GM19351 (cell line): ENCODE data around the gene ZNF567.
"Not testable (repeated sequence)": the region's sequence is repeated elsewhere in the genome, so short reads cannot be mapped to it uniquely, and the experiment has no call there.

ENCODE experiments used
- ATAC-seq: cut with Tn5 transposase; IDR thresholded peaks from one replicate; pipeline ENCODE4 v1.9.1; 2021; ENCODE audit warnings: mild to moderate bottlenecking, moderate library complexity; ENCODE audit not compliant: unreplicated experiment

Gene ZNF567

GRCh38 chr19:36687214-36688056, at the start of gene ZNF567:
TSS of gene ZNF567 (plus strand) at chr19:36687612. CDS start at chr19:36694868, 7,256 bp downstream.
- ATAC-seq: peak; percentile 89

- ATAC-seq: no peak
Observed at GRCh38 chr19:36638862-36639510, 48.4 kb upstream of the ZNF567 start.

GRCh38 chr19:36646746-36647145, 40.7 kb upstream of the ZNF567 start:
- ATAC-seq: no peak

GRCh38 chr19:36652958-36653357, 34.5 kb upstream of the ZNF567 start:
- no peak for ATAC-seq

GRCh38 chr19:36665832-36666231, 21.6 kb upstream of the ZNF567 start:
- ATAC-seq: no peak

- no peak for ATAC-seq
Observed at GRCh38 chr19:36668646-36669045, 18.8 kb upstream of the ZNF567 start.

GRCh38 chr19:36672368-36672767, 15.0 kb upstream of the ZNF567 start:
- ATAC-seq: no peak

GRCh38 chr19:36674201-36674600, 13.2 kb upstream of the ZNF567 start:
- ATAC-seq: no peak

- ATAC-seq: no peak
Observed at GRCh38 chr19:36679455-36679854, 8.0 kb upstream of the ZNF567 start.

GRCh38 chr19:36685835-36686234, 1.6 kb upstream of the ZNF567 start:
- no peak for ATAC-seq

- ATAC-seq: no peak
Observed at GRCh38 chr19:36686365-36687213, 823 bp upstream of the ZNF567 start.

GRCh38 chr19:36688058-36688457, 646 bp downstream of the ZNF567 start:
- ATAC-seq: no peak

- no peak for ATAC-seq
Observed at GRCh38 chr19:36707134-36707533, 19.7 kb downstream of the ZNF567 start.

GRCh38 chr19:36709423-36709822, 22.0 kb downstream of the ZNF567 start:
- no peak for ATAC-seq

- no peak for ATAC-seq
Observed at GRCh38 chr19:36719687-36720556, 32.5 kb downstream of the ZNF567 start.

GRCh38 chr19:36736166-36736565, 48.8 kb downstream of the ZNF567 start:
- not testable (repeated sequence) for ATAC-seq

GRCh38 chr19:36745870-36746269, 58.5 kb downstream of the ZNF567 start:
- ATAC-seq: no peak

GRCh38 chr19:36747750-36748149, 60.3 kb downstream of the ZNF567 start:
- no peak for ATAC-seq

GRCh38 chr19:36748431-36749275, 61.2 kb downstream of the ZNF567 start:
- no peak for ATAC-seq
